Endothelial cell of umbilical vein (primary cell): Measurements from ENCODE around the gene EPHA4. TPM values are rescaled to one million over a fixed set of nuclear protein-coding genes. Genes with fewer than 3 reads are reported as not detected.

Source experiments
- BruUV-seq: library from RNA; stranded (reverse); fragments of 400-500 nt; replicated peaks from 2 replicates; lab custom pipeline; 2021; lab: Mats Ljungman, UMichigan
- CTCF ChIA-PET: fragments of 300-600, 350-600 bp; sonication (Branson Sonifier 250); formaldehyde crosslinking; loops from one replicate; lab custom pipeline; 2021; ENCODE audit warnings: antibody characterized with exemption, inconsistent platforms; lab: Charles Lee
- POLR2A ChIA-PET: fragments of 300-600, 350-600 bp; sonication (Branson Sonifier 250); formaldehyde crosslinking; loops from one replicate; lab custom pipeline; 2021; ENCODE audit warnings: antibody characterized with exemption, inconsistent platforms; lab: Charles Lee
- DNase-seq: peaks from one replicate; pipeline ENCODE4 v3.0.0-alpha.2; 2011; ENCODE audit warnings: low read depth, low spot score
- FAIRE-seq: peaks from 2 replicates; lab custom pipeline; 2011; peaks lifted over from hg19 to GRCh38; lab: Jason Lieb, UNC
- H2AFZ ChIP-seq: 2 replicates; pipeline ENCODE4 v1.6.0; 2012; ENCODE audit warnings: low read depth, low read length, control low read depth, inconsistent platforms
- H3K27ac ChIP-seq: 2 replicates; pipeline ENCODE4 v1.5.1; 2011; ENCODE audit warnings: low read depth, mild to moderate bottlenecking, control low read depth, low read length, moderate library complexity; ENCODE audit not compliant: insufficient read depth
- H3K27me3 ChIP-seq, 2 experiments: 2 replicates each; pipeline versions ENCODE4 v1.6.0 to v1.6.1; 2011; ENCODE audit warnings: low read length in 2 of 2, mixed read lengths in 1 of 2; ENCODE audit not compliant: control insufficient read depth in 2 of 2, insufficient read depth in 2 of 2
- H3K36me3 ChIP-seq, 2 experiments: 2 replicates in 1 of 2; 3 replicates in 1 of 2; pipeline ENCODE4 v1.5.1; 2011; ENCODE audit warnings: low read length in 2 of 2, mild to moderate bottlenecking in 1 of 2, moderate library complexity in 1 of 2; ENCODE audit not compliant: control insufficient read depth in 2 of 2, insufficient read depth in 2 of 2; ENCODE audit errors: extremely low read depth in 1 of 2
- H3K4me1 ChIP-seq: 3 replicates; pipeline ENCODE4 v1.5.1; 2011; ENCODE audit warnings: mild to moderate bottlenecking, low read length; ENCODE audit not compliant: control insufficient read depth, insufficient read depth; ENCODE audit errors: extremely low read depth
- H3K4me2 ChIP-seq: 2 replicates; pipeline ENCODE4 v1.6.1; 2011; ENCODE audit warnings: low read length, control low read depth, mixed read lengths; ENCODE audit not compliant: insufficient read depth
- H3K4me3 ChIP-seq, 3 experiments: fragments of 200-600 bp in 1 of 3; sonication (generic), shearing (Covaris generic) in 1 of 3; replicated peaks in 1 of 3; 2 replicates each; pipeline ENCODE4 v1.5.1; 2011 to 2016; ENCODE audit warnings: control low read depth in 3 of 3, low read length in 3 of 3, mild to moderate bottlenecking in 2 of 3, inconsistent platforms in 1 of 3, low read depth in 1 of 3, moderate library complexity in 1 of 3; ENCODE audit not compliant: insufficient read depth in 1 of 3
- H3K79me2 ChIP-seq: 2 replicates; pipeline ENCODE4 v1.6.0; 2012; ENCODE audit warnings: low read length, inconsistent platforms; ENCODE audit not compliant: control insufficient read depth, insufficient read depth
- H3K9ac ChIP-seq: replicated peaks from 2 replicates; pipeline ENCODE3; 2011; ENCODE audit warnings: low read length, control low read depth; ENCODE audit not compliant: insufficient read depth; ENCODE audit errors: extremely low read depth
- H3K9me1 ChIP-seq: replicated peaks from 3 replicates; pipeline ENCODE4 v1.6.0; 2011; ENCODE audit warnings: mild to moderate bottlenecking, low read length; ENCODE audit not compliant: control insufficient read depth, insufficient read depth; ENCODE audit errors: extremely low read depth
- H3K9me3 ChIP-seq: replicated peaks from 2 replicates; pipeline ENCODE4 v1.5.1; 2012; ENCODE audit warnings: low read length, inconsistent platforms; ENCODE audit not compliant: control insufficient read depth, insufficient read depth
- H4K20me1 ChIP-seq: replicated peaks from 2 replicates; pipeline ENCODE3; 2011; ENCODE audit warnings: mild to moderate bottlenecking, low read length; ENCODE audit not compliant: control insufficient read depth, insufficient read depth; ENCODE audit errors: extremely low read depth
- CTCF ChIP-seq, 2 donors: IDR thresholded peaks; 1 replicate in 1 of 2; 2 replicates in 1 of 2; pipeline ENCODE4 v1.5.1; 2011; ENCODE audit warnings: low read length in 2 of 2, mild to moderate bottlenecking in 2 of 2, moderate library complexity in 2 of 2, control low read depth in 1 of 2, inconsistent platforms in 1 of 2, low read depth in 1 of 2; ENCODE audit not compliant: insufficient read depth in 1 of 2; ENCODE audit errors: extremely low read depth in 1 of 2
- EZH2 ChIP-seq: IDR thresholded peaks from 2 replicates; pipeline ENCODE4 v1.6.1; 2012; ENCODE audit warnings: borderline replicate concordance, low read depth, mild to moderate bottlenecking, moderate library complexity, low read length, inconsistent platforms; ENCODE audit not compliant: severe bottlenecking
- FOS ChIP-seq: IDR thresholded peaks from 2 replicates; pipeline ENCODE4 v1.6.1; 2011; ENCODE audit warnings: mild to moderate bottlenecking, low read length, moderate library complexity, borderline replicate concordance; ENCODE audit not compliant: insufficient read depth
- GATA2 ChIP-seq: IDR thresholded peaks from 2 replicates; pipeline ENCODE4 v1.7.0; 2011; ENCODE audit warnings: low read depth, mild to moderate bottlenecking, moderate library complexity, mixed read lengths, low read length; ENCODE audit not compliant: insufficient read length, insufficient read depth
- JUN ChIP-seq: IDR thresholded peaks from 2 replicates; pipeline ENCODE4 v1.6.1; 2011; ENCODE audit warnings: borderline replicate concordance, low read depth; ENCODE audit not compliant: insufficient read length, insufficient read depth
- MAX ChIP-seq: IDR thresholded peaks from 2 replicates; pipeline ENCODE4 v1.6.1; 2011; ENCODE audit not compliant: insufficient read depth, insufficient read length
- MYC ChIP-seq: IDR thresholded peaks from one replicate; pipeline ENCODE4 v1.6.1; 2011; ENCODE audit warnings: mild to moderate bottlenecking, low read depth, low read length
- POLR2A ChIP-seq: IDR thresholded peaks from 2 replicates; pipeline ENCODE4 v1.6.1; 2012; ENCODE audit warnings: low read depth, mild to moderate bottlenecking, control low read depth, low read length
- POLR2AphosphoS5 ChIP-seq: IDR thresholded peaks from 2 replicates; pipeline ENCODE4 v1.6.1; 2012; ENCODE audit warnings: low read depth, mild to moderate bottlenecking, control low read depth, low read length, moderate library complexity; ENCODE audit not compliant: insufficient read depth
- dilution Hi-C: fragments of 300-500 bp; cut with MboI; formaldehyde crosslinking; loops from one replicate; pipeline ENCODE4 v1.15.0; 2019; ENCODE audit warnings: low sequenced_read_pairs; ENCODE audit not compliant: extremely low pct_ligation_motif_present
- intact Hi-C: fragments of 100-400 bp; cut with micrococcal nuclease; formaldehyde crosslinking; loops from one replicate; pipeline ENCODE4 v1.10.0; 2022
- polyA plus RNA-seq, 4 experiments: library from polyadenylated mRNA; depleted of rRNA in 3 of 4; stranded (reverse) in 3 of 4; unstranded in 1 of 4; fragments of >200 nt; gene quantifications; 2 replicates each; pipeline versions ENCODE4 v1.2.1 to v1.2.3, GENCODE V29; 2011 to 2012; ENCODE audit warnings: missing spikeins in 1 of 4
- total RNA-seq: library from RNA; stranded (reverse); gene quantifications from 2 replicates; pipeline ENCODE4 v1.2.3, GENCODE V29; 2021

The EPHA4 gene
- total and polyA plus RNA-seq, 2 donors (not counting 3 experiments of a cell fraction or from before 2014, with no cell fraction given) = 11.9 to 19.8 TPM

DNA sequence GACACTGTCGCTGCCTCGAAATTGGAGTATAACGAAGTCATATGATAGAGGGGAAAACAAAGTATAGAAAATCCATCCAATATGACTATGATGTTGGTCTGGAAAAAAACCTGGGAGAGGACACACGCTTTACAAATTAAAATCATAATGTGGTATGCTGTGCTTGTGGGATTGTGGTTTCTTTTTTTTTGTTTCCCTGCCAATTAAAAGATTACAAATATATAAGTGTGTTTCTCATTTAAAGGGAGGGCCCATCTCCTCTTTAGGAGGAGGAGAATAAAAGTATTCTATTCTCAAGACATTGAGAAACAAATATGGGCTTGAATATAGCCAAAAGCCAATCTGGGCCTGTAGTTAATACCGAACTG, 86.6 kb downstream of the EPHA4 start:
- Histone ChIP-seq H3K9me3 (no peaks in the 10 kb centered on the region), H3K9ac (no peak overlapping the region), H3K9me1 (no peaks in the 10 kb centered on the region), H3K36me3 (peaks cover 0 to 3% of the 10 kb centered on the region in 2 experiments), H3K27ac (no peak overlapping the region), H3K27me3 (no peaks in the 10 kb centered on the region), H3K4me3 (no peak overlapping the region), H3K79me2 (no peaks in the 10 kb centered on the region), H3K4me1 (no peaks in the 10 kb centered on the region), H4K20me1 (no peaks in the 10 kb centered on the region), H2AFZ (no peak overlapping the region), H3K4me2 (no peak overlapping the region)
- POLR2A ChIA-PET = interaction anchor here (0.6 kb wide), 1 partner anchor 161 kb away, joined by 3 read pairs; no protein-coding TSS in a partner anchor
- DNase-seq (no peak), FAIRE-seq (no peak)
- CTCF ChIA-PET = no interaction called here
- TF ChIP-seq POLR2AphosphoS5 = no peak
- TF ChIP-seq MAX = no peak
- TF ChIP-seq GATA2 = no peak
- TF ChIP-seq EZH2 = no peak
- TF ChIP-seq POLR2A = no peak
- no peak for TF ChIP-seq JUN
- dilution Hi-C loops = no loop called here
- no TSS peak for BruUV-seq
- intact Hi-C loops = no loop called here

DNA sequence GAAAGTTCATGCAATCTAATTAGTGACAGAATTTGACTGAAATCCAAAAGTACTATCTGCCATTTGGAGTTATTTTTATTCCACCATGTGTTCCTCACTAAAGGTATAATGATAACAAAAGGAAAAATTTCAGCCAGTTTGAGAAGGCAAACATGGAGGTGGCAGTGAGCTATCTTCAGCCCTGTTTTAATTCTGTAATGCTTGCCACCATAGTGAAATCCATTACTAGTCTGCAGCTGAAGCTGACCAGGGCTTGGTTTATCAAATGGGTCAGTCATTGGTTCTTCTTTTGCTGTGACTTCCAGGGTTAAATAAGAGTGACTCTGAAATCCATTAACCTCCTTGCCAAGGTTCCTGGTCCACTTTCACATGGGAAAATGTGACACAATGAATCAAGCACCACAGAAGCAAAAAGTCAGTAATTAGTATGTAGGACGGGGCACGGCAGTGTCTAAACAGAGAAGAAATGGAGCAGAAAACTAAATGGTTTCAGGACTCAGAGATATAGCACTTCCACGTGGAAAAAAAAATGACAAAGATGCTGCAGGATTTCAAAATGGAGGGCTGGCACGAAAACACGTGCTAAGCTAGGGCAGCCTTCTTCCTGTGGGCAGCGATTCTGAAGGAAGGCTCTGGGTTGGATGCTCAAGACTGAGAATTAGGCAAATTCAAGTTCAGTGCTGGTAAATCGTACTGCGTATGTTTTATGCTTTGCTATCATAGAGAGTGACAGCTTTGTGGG, 87.2 kb downstream of the EPHA4 start:
- CTCF ChIA-PET = interaction anchor here (1.0 kb wide), 1 partner anchor 17 kb away, joined by 4 read pairs; no protein-coding TSS in a partner anchor
- Histone ChIP-seq H4K20me1 (no peaks in the 10 kb centered on the region), H3K4me2 (no peak overlapping the region), H3K79me2 (no peaks in the 10 kb centered on the region), H3K27ac (no peak overlapping the region), H2AFZ (no peak overlapping the region), H3K9ac (no peak overlapping the region), H3K27me3 (no peaks in the 10 kb centered on the region), H3K4me3 (no peak overlapping the region), H3K9me3 (no peaks in the 10 kb centered on the region), H3K9me1 (no peaks in the 10 kb centered on the region), H3K36me3 (peaks cover 0 to 3% of the 10 kb centered on the region in 2 experiments), H3K4me1 (no peaks in the 10 kb centered on the region)
- TF ChIP-seq MYC = no peak
- no peak for TF ChIP-seq POLR2AphosphoS5
- TF ChIP-seq CTCF (IDR thresholded peaks at IDR 0.05; ENCODE audit: extremely low read depth in 1 of 2, insufficient read depth in 1 of 2, low read depth in 1 of 2, low read length in 2 of 2) = no peak
- TF ChIP-seq FOS = no peak
- no peak for TF ChIP-seq POLR2A
- TF ChIP-seq JUN = no peak
- TF ChIP-seq EZH2 = no peak
- no peak for TF ChIP-seq MAX
- no peak for TF ChIP-seq GATA2
- DNase-seq = no peak
- FAIRE-seq = no peak
- dilution Hi-C loops (no loop called here), intact Hi-C loops (no loop called here)
- POLR2A ChIA-PET = interaction anchor here (0.6 kb wide), 1 partner anchor 160 kb away, joined by 3 read pairs; no protein-coding TSS in a partner anchor
- no TSS peak for BruUV-seq
